SK-N-SH (cell line): Measurements from ENCODE around the gene DPF3. TPM values are rescaled to one million over a fixed set of nuclear protein-coding genes. Genes with fewer than 3 reads are reported as not detected.

Source experiments
- CTCF ChIA-PET: fragments of 300-600, 350-600 bp; formaldehyde crosslinking; extraction: SDS; loops from one replicate; lab custom pipeline; 2021; lab: Yijun Ruan, JAX
- POLR2A ChIA-PET: fragments of 350-600 bp; sonication (Branson Sonifier 250); formaldehyde crosslinking; extraction: SDS; loops from one replicate; lab custom pipeline; 2020; ENCODE audit warnings: antibody characterized with exemption, inconsistent platforms; lab: Yijun Ruan, JAX
- DNase-seq: peaks from one replicate; pipeline ENCODE4 v3.0.0; 2012
- H2AFZ ChIP-seq: fragments of 200-600 bp; sonication (generic); 2 replicates; pipeline ENCODE4 v1.8.1; 2016; ENCODE audit warnings: antibody characterized with exemption, mild to moderate bottlenecking, low read depth
- H3F3A ChIP-seq: fragments of 200-600 bp; sonication (generic); replicated peaks from 2 replicates; pipeline ENCODE3; 2016; ENCODE audit warnings: antibody characterized with exemption, mild to moderate bottlenecking; ENCODE audit not compliant: insufficient read depth
- H3K27ac ChIP-seq, 2 experiments: fragments of 200-500 bp in 1 of 2; fragments of 200-600 bp in 1 of 2; sonication (Bioruptor generic) in 1 of 2; sonication (generic), shearing (Covaris generic) in 1 of 2; 2 replicates each; pipeline versions ENCODE4 v1.5.1 to v1.6.1; 2014 to 2016; ENCODE audit warnings: low read depth in 2 of 2, inconsistent platforms in 1 of 2, low read length in 1 of 2, mild to moderate bottlenecking in 1 of 2, mixed read lengths in 1 of 2
- H3K27me3 ChIP-seq: fragments of 200-600 bp; sonication (generic), shearing (Covaris generic); 2 replicates; pipeline ENCODE4 v1.6.1; 2016; ENCODE audit warnings: mixed run types; ENCODE audit not compliant: insufficient read depth
- H3K36me3 ChIP-seq, 2 experiments: fragments of 200-500 bp in 1 of 2; fragments of 200-600 bp in 1 of 2; sonication (Bioruptor generic) in 1 of 2; sonication (generic) in 1 of 2; replicated peaks in 1 of 2; 2 replicates each; pipeline versions ENCODE3 to v1.5.1; 2014 to 2016; ENCODE audit warnings: low read length in 1 of 2, mild to moderate bottlenecking in 1 of 2; ENCODE audit not compliant: insufficient read depth in 2 of 2, control insufficient read depth in 1 of 2
- H3K4me1 ChIP-seq, 2 experiments: fragments of 200-500 bp in 1 of 2; fragments of 200-600 bp in 1 of 2; sonication (Bioruptor generic) in 1 of 2; sonication (generic), shearing (Covaris generic) in 1 of 2; 2 replicates each; pipeline versions ENCODE4 v1.5.1 to v1.6.1; 2014 to 2016; ENCODE audit warnings: low read depth in 1 of 2, low read length in 1 of 2, mixed run types in 1 of 2; ENCODE audit not compliant: insufficient read depth in 2 of 2, control insufficient read depth in 1 of 2
- H3K4me2 ChIP-seq: fragments of 200-600 bp; sonication (generic), shearing (Covaris generic); 2 replicates; pipeline ENCODE4 v1.6.1; 2017; ENCODE audit warnings: mixed run types
- H3K4me3 ChIP-seq, 2 experiments: fragments of 200-500 bp in 1 of 2; fragments of 200-600 bp in 1 of 2; sonication (Bioruptor generic) in 1 of 2; sonication (generic), shearing (Covaris generic) in 1 of 2; 2 replicates each; pipeline versions ENCODE4 v1.5.1 to v1.8.1; 2014 to 2016; ENCODE audit warnings: low read depth in 2 of 2, inconsistent platforms in 1 of 2, low read length in 1 of 2, mild to moderate bottlenecking in 1 of 2, mixed read lengths in 1 of 2, moderate library complexity in 1 of 2
- H3K79me2 ChIP-seq: fragments of 200-600 bp; sonication (generic); 2 replicates; pipeline ENCODE4 v1.8.1; 2017; ENCODE audit warnings: mild to moderate bottlenecking; ENCODE audit not compliant: insufficient read depth
- H3K9ac ChIP-seq: fragments of 200-600 bp; sonication (generic); 2 replicates; pipeline ENCODE4 v1.6.1; 2017; ENCODE audit warnings: mixed run types
- H3K9me2 ChIP-seq: fragments of 200-600 bp; sonication (generic); 2 replicates; pipeline ENCODE4 v1.6.1; 2017; ENCODE audit warnings: mixed run types
- H3K9me3 ChIP-seq: fragments of 200-600 bp; sonication (generic); 2 replicates; pipeline ENCODE4 v1.6.1; 2017; ENCODE audit warnings: mixed run types, mild to moderate bottlenecking, moderate library complexity
- H4K20me1 ChIP-seq: fragments of 200-600 bp; sonication (generic); 2 replicates; pipeline ENCODE4 v1.6.1; 2017; ENCODE audit warnings: mild to moderate bottlenecking, mixed run types; ENCODE audit not compliant: insufficient read depth
- CTCF ChIP-seq: fragments of 200-600 bp; sonication (generic); IDR thresholded peaks from 2 replicates; pipeline ENCODE4 v1.6.1; 2017; ENCODE audit warnings: antibody characterized with exemption, mild to moderate bottlenecking, moderate library complexity
- EP300 ChIP-seq, 2 experiments: IDR thresholded peaks; 2 replicates each; pipeline versions ENCODE4 v1.4.0 to v1.6.1; 2012; ENCODE audit warnings: borderline replicate concordance in 1 of 2, low read depth in 1 of 2, low read length in 1 of 2
- FOSL2 ChIP-seq: IDR thresholded peaks from 2 replicates; pipeline ENCODE4 v1.4.0; 2012; ENCODE audit warnings: low read depth, mild to moderate bottlenecking, moderate library complexity, borderline replicate concordance
- FOXM1 ChIP-seq: IDR thresholded peaks from 2 replicates; pipeline ENCODE4 v1.4.0; 2012; ENCODE audit warnings: low read depth, mild to moderate bottlenecking
- IRF3 ChIP-seq: fragments of 150-350 bp; IDR thresholded peaks from 2 replicates; pipeline ENCODE4 v1.6.1; 2016; ENCODE audit warnings: mild to moderate bottlenecking, low read depth, low read length
- JUND ChIP-seq: IDR thresholded peaks from 2 replicates; pipeline ENCODE4 v1.4.0; 2012
- MXI1 ChIP-seq: IDR thresholded peaks from 2 replicates; pipeline ENCODE4 v1.6.1; 2012; ENCODE audit warnings: mild to moderate bottlenecking, low read depth, low read length, improper control_type of control experiment
- NRF1 ChIP-seq: IDR thresholded peaks from 2 replicates; pipeline ENCODE4 v1.6.1; 2012; ENCODE audit warnings: low read depth, mild to moderate bottlenecking, low read length
- PBX3 ChIP-seq: IDR thresholded peaks from 2 replicates; pipeline ENCODE4; 2012
- RAD21 ChIP-seq: IDR thresholded peaks from 2 replicates; pipeline ENCODE4 v1.6.1; 2012; ENCODE audit warnings: mild to moderate bottlenecking, low read length
- RXRA ChIP-seq: IDR thresholded peaks from 2 replicates; pipeline ENCODE4 v1.4.0; 2012; ENCODE audit warnings: low read depth, mild to moderate bottlenecking, borderline replicate concordance
- SIN3A ChIP-seq: IDR thresholded peaks from 2 replicates; pipeline ENCODE4 v1.6.1; 2012; ENCODE audit warnings: low read depth, mild to moderate bottlenecking, low read length, moderate library complexity, borderline replicate concordance
- SMC3 ChIP-seq: IDR thresholded peaks from 2 replicates; pipeline ENCODE4 v1.6.1; 2012; ENCODE audit warnings: low read depth, low read length, improper control_type of control experiment
- TCF12 ChIP-seq: IDR thresholded peaks from 2 replicates; pipeline ENCODE4 v1.4.0; 2012
- TEAD4 ChIP-seq: IDR thresholded peaks from 2 replicates; pipeline ENCODE4 v1.4.0; 2012; ENCODE audit warnings: mild to moderate bottlenecking, borderline replicate concordance; ENCODE audit not compliant: insufficient read depth
- USF1 ChIP-seq: IDR thresholded peaks from 2 replicates; pipeline ENCODE4 v1.4.0; 2012; ENCODE audit warnings: low read depth, borderline replicate concordance
- YY1 ChIP-seq: IDR thresholded peaks from 2 replicates; pipeline ENCODE4 v1.4.0; 2012; ENCODE audit warnings: low read depth, mild to moderate bottlenecking
- ZBTB33 ChIP-seq: IDR thresholded peaks from 2 replicates; pipeline ENCODE4 v1.4.0; 2012; ENCODE audit warnings: low read depth, borderline replicate concordance
- whole genome bisulfite sequencing: methylation state at CpG from one replicate; pipeline ENCODE4 v1.1.6; 2017; ENCODE audit warnings: low lambda C conversion rate; 5-methylcytosine and 5-hydroxymethylcytosine counted together
- polyA plus RNA-seq, 3 experiments: library from polyadenylated mRNA; depleted of rRNA; stranded (reverse); fragments of >200 nt; gene quantifications; 2 replicates each; pipeline ENCODE4 v1.2.3, GENCODE V29; 2012

DPF3 gene
- polyA plus RNA-seq, 1 of the 3 experiments (the other 2 are of a cell fraction), result 2.8 TPM

GRCh38 chr14:72781561-72782508, 112.1 kb downstream of the DPF3 start:
- Histone ChIP-seq H3K9ac (no peak overlapping the region), H3F3A (peaks cover 4% of the 10 kb centered on the region), H3K9me2 (no peaks in the 10 kb centered on the region), H2AFZ (no peak overlapping the region), H3K4me2 (0 out of 2 replicates have a peak overlapping the region, but pooled peaks have one; percentile 17), H4K20me1 (no peaks in the 10 kb centered on the region), H3K27ac (peak overlapping the region in 1 of 2 experiments; percentile 35; a peak in 2 of 4 replicates), H3K9me3 (no peaks in the 10 kb centered on the region), H3K4me3 (no peak overlapping the region), H3K36me3 (no peaks in the 10 kb centered on the region), H3K79me2 (no peaks in the 10 kb centered on the region), H3K27me3 (no peaks in the 10 kb centered on the region), H3K4me1 (peaks cover 0 to 7% of the 10 kb centered on the region in 2 experiments; a peak in 2 of 4 replicates)
- ChIA-PET POLR2A (no interaction called here), CTCF (interaction anchor here (1.5 kb wide), 1 partner anchor 26 kb away, joined by 4 read pairs; no protein-coding TSS in a partner anchor)
- WGBS, result 57% methylated on average over 15 of the region's 15 CpGs
- no peak for TF ChIP-seq YY1
- no peak for TF ChIP-seq NRF1
- TF ChIP-seq SIN3A, result no peak
- TF ChIP-seq TCF12, result peak; percentile 67
- TF ChIP-seq EP300 (IDR thresholded peaks at IDR 0.05; ENCODE audit: borderline replicate concordance in 1 of 2, low read depth in 1 of 2, low read length in 1 of 2), result peak in 1 of 2 experiments; percentile 33; a peak in 1 of 4 replicates
- TF ChIP-seq CTCF, result no peak
- no peak for TF ChIP-seq TEAD4
- no peak for TF ChIP-seq IRF3
- peak; percentile 61 for TF ChIP-seq PBX3
- TF ChIP-seq FOXM1, result no peak
- no peak for TF ChIP-seq USF1
- TF ChIP-seq RXRA, result no peak
- peak; percentile 64 for TF ChIP-seq JUND
- no peak for TF ChIP-seq ZBTB33
- no peak for TF ChIP-seq RAD21
- peak; percentile 64 for TF ChIP-seq FOSL2
- no peak for TF ChIP-seq MXI1
- TF ChIP-seq SMC3, result no peak
- no peak for DNase-seq
